ENCODE results near the gene HMCN1.

Gene HMCN1

GRCh38 chr1:186054003-186054402 is 319.8 kb downstream of the HMCN1 start:
- Histone ChIP-seq H4K20me1 (ENCODE audit: insufficient read depth, low read length) (no peaks in the 10 kb centered on the region), H3K27ac (ENCODE audit: low read length) (no peak overlapping the region), H3K4me2 (ENCODE audit: low read depth, low read length) (no peak overlapping the region), H3K79me2 (ENCODE audit: low read length) (no peaks in the 10 kb centered on the region), H3K27me3 (replicated peaks; ENCODE audit: insufficient read depth, low read length) (no peaks in the 10 kb centered on the region), H3K9me3 (replicated peaks; ENCODE audit: insufficient read depth, low read length) (no peaks in the 10 kb centered on the region), H3K9ac (ENCODE audit: low read length) (no peak overlapping the region), H3F3A (ENCODE audit: insufficient read depth, low read length) (no peaks in the 10 kb centered on the region), H2AFZ (ENCODE audit: low read length) (no peak overlapping the region), H3K4me3 (ENCODE audit: low read length) (no peak overlapping the region), H3K4me1 (ENCODE audit: low read length) (0 out of 2 replicates have a peak, but pooled peaks cover under 1% of the 10 kb centered on the region), H3K36me3 (replicated peaks; ENCODE audit: insufficient read depth, low read length) (no peaks in the 10 kb centered on the region), H3K9me2 (replicated peaks; ENCODE audit: insufficient read depth, low read length) (no peaks in the 10 kb centered on the region)
- no peak for DNase-seq
- TF ChIP-seq EZH2phosphoT487 (IDR thresholded peaks at IDR 0.05; ENCODE audit: low read length): no peak
- no peak for TF ChIP-seq EZH2 (optimal IDR thresholded peaks at IDR 0.05; ENCODE audit: low read depth, low read length)
- TF ChIP-seq CTCF (IDR thresholded peaks at IDR 0.05; ENCODE audit: low read length): no peak

- no peak overlapping the region for H3K4me2 ChIP-seq (ENCODE audit: low read depth, low read length)
- no peak for DNase-seq
- H2AFZ ChIP-seq (ENCODE audit: low read length): no peak overlapping the region
- no peaks in the 10 kb centered on the region for H3K9me3 ChIP-seq (replicated peaks; ENCODE audit: insufficient read depth, low read length)
- no peaks in the 10 kb centered on the region for H3F3A ChIP-seq (ENCODE audit: insufficient read depth, low read length)
- H4K20me1 ChIP-seq (ENCODE audit: insufficient read depth, low read length): no peaks in the 10 kb centered on the region
- H3K4me3 ChIP-seq (ENCODE audit: low read length): no peak overlapping the region
- H3K4me1 ChIP-seq (ENCODE audit: low read length): 0 out of 2 replicates have a peak, but pooled peaks cover 7% of the 10 kb centered on the region
- no peaks in the 10 kb centered on the region for H3K9me2 ChIP-seq (replicated peaks; ENCODE audit: insufficient read depth, low read length)
- H3K9ac ChIP-seq (ENCODE audit: low read length): no peak overlapping the region
- no peak overlapping the region for H3K27ac ChIP-seq (ENCODE audit: low read length)
- no peaks in the 10 kb centered on the region for H3K36me3 ChIP-seq (replicated peaks; ENCODE audit: insufficient read depth, low read length)
- H3K27me3 ChIP-seq (replicated peaks; ENCODE audit: insufficient read depth, low read length): no peaks in the 10 kb centered on the region
- no peaks in the 10 kb centered on the region for H3K79me2 ChIP-seq (ENCODE audit: low read length)
- no peak for TF ChIP-seq EZH2phosphoT487 (IDR thresholded peaks at IDR 0.05; ENCODE audit: low read length)
- no peak for TF ChIP-seq EZH2 (optimal IDR thresholded peaks at IDR 0.05; ENCODE audit: low read depth, low read length)
- TF ChIP-seq CTCF (IDR thresholded peaks at IDR 0.05; ENCODE audit: low read length): no peak
Observed at GRCh38 chr1:186054932-186055331, 320.7 kb downstream of the HMCN1 start.

GRCh38 chr1:186055846-186056245 is 321.7 kb downstream of the HMCN1 start:
- Histone ChIP-seq H3F3A (ENCODE audit: insufficient read depth, low read length) (no peaks in the 10 kb centered on the region), H3K27me3 (replicated peaks; ENCODE audit: insufficient read depth, low read length) (no peaks in the 10 kb centered on the region), H3K36me3 (replicated peaks; ENCODE audit: insufficient read depth, low read length) (no peaks in the 10 kb centered on the region), H2AFZ (ENCODE audit: low read length) (no peak overlapping the region), H3K9me2 (replicated peaks; ENCODE audit: insufficient read depth, low read length) (no peaks in the 10 kb centered on the region), H3K4me1 (ENCODE audit: low read length) (0 out of 2 replicates have a peak, but pooled peaks cover 12% of the 10 kb centered on the region), H3K9ac (ENCODE audit: low read length) (no peak overlapping the region), H3K9me3 (replicated peaks; ENCODE audit: insufficient read depth, low read length) (no peaks in the 10 kb centered on the region), H3K79me2 (ENCODE audit: low read length) (no peaks in the 10 kb centered on the region), H4K20me1 (ENCODE audit: insufficient read depth, low read length) (no peaks in the 10 kb centered on the region), H3K27ac (ENCODE audit: low read length) (no peak overlapping the region), H3K4me3 (ENCODE audit: low read length) (no peak overlapping the region), H3K4me2 (ENCODE audit: low read depth, low read length) (no peak overlapping the region)
- no peak for DNase-seq
- TF ChIP-seq EZH2 (optimal IDR thresholded peaks at IDR 0.05; ENCODE audit: low read depth, low read length) (no peak), EZH2phosphoT487 (IDR thresholded peaks at IDR 0.05; ENCODE audit: low read length) (no peak), CTCF (IDR thresholded peaks at IDR 0.05; ENCODE audit: low read length) (no peak)
